Superior temporal gyrus (tissue), 1 donor: Measurements from ENCODE around the gene MACROD2.
"Not testable (repeated sequence)": the region's sequence is repeated elsewhere in the genome, so short reads cannot be mapped to it uniquely, and the experiment has no call there.

Experiments used
- DNase-seq: peaks from one replicate; pipeline ENCODE4 v3.0.0-alpha.2; 2016; ENCODE audit errors: extremely low spot score

The MACROD2 gene

DNA sequence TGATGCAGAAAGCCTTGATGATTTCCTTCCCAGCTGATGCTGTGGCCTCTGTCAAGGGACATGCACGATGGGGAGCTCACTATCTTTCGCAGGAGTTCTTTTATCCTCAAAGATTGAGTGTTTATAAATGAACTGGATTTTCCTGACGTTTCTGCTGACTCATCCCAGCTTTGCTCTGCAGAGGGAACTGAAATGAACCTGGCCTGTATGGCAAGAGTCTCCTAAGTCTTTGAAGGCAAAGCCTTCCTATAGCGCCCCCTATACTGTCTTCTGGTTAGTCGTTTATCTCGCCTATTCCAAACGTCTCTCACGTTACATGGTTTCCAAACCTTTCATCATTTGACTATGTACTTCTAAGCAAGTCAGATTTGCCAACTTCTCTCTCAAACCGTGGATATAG is 2012.6 kb downstream of the MACROD2 start:
- DNase-seq: no peak

- no peak for DNase-seq
These were observed 2015.7 kb downstream of the MACROD2 start for GRCh38 chr20:16011056-16011455.

GRCh38 chr20:16011519-16011918 is 2016.2 kb downstream of the MACROD2 start:
- no peak for DNase-seq

DNA sequence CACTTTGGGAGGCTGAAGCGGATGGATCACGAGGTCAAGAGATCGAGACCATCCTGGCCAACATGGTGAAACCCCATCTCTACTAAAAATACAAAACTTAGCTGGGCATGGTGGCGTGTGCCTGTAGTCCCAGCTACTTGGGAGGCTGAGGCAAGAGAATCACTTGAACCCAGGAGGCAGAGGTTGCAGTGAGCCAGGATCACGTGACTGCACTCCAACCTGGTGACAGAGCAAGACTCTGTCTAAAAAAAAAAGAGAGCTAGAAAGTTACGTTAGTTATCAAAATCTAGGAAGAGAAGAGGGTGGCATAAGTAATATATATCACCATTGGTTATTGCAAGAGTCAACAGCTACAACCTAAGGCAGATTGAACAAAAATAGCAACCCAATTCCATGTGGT is 2017.6 kb downstream of the MACROD2 start:
- DNase-seq: not testable (repeated sequence)

DNA sequence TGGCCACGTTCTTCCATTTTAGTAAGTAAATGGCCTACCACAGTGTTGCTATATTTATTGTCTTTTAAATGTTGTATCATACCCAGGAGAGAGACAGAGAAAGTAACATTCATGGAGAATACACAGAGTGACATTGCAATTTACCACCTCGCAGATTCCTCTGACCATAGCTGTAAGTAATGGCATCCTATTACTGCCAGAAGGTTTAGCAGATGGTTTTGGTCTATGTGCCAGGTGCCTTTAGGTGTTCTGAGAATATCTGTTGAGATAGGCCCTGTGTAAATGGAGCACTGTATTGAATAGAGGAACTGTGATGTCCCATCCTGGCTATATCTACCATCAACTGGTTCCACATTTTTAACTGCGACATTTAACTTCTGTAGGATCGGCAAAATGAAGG is 2018.3 kb downstream of the MACROD2 start:
- DNase-seq: no peak

DNA sequence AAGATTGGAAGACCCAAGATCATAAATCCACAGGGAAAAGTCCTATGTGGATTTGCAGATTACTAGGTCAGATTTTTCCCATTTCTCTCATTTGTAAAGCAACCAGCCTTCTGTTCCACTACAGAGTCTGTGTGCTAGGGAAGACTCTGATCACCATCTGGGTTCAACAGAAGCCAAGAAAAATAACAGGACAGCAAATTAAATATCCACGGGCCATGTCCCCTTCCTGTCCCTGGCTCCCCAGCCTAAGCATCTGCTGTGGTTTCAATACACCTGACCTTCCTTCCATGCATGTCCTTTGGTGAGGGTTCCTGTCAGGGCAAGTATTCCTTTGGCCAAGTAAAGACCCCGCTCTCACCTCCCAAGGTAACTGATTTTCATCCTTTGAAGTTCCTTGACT is 2019.1 kb downstream of the MACROD2 start:
- DNase-seq: no peak

DNA sequence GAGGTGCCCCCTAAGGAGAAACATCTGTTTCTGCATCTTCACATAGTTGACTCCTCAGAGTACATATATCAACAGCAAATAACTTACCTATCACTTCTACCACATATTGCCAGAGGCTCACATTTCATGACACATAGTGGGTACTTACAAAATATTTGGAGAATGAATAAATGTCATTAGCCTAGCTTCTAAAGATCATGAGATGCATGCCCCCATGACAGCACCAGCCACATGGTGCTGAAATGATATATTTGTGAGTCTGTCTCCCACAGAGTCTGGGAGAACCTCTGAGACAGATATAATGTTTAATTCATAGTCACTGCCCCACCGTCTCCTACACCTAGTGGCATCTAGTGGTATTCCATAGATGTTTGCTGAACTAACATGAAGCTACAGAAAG is 2022.3 kb downstream of the MACROD2 start:
- DNase-seq: no peak

DNA sequence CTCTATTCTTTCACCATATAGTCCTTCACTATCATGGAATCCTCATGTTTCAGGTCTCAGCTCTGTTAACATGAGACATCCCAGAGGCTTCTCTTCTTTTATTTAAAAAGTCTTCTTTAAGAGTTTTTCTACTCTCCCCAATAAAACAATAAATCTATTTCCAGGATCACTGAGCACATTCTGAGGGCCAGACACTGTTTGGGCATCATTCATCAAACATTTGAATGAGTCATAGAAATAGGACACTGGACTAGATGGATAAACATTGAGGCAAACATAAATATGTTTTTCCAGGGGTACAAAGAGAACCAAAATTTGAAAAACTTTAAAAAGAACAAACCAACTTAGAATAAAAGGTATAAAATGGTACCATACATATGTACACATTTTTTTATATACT is 2023.6 kb downstream of the MACROD2 start:
- DNase-seq: no peak

GRCh38 chr20:16020971-16021370 is 2025.7 kb downstream of the MACROD2 start:
- DNase-seq: no peak

DNA sequence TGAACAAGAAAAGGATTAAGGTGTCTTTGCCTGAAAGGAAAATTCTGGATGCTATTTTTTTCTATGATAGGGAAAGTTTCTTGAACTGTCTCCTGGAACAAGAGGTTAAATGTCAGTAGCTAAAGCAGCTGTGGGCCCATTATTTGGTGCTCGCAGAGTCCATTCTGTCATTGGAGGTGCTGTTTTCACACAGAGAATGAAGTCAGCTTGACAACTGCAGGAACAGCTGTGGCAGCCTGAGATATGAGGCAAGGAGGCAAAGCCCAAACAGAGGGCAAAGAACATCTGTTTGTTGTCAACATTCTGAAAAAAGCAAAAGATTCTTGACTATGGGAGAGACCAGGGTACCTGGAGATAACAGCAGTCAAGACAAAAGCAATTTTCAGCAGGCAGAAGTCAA is 2029.8 kb downstream of the MACROD2 start:
- no peak for DNase-seq

- no peak for DNase-seq
These were observed 2032.4 kb downstream of the MACROD2 start for GRCh38 chr20:16027686-16028085.

GRCh38 chr20:16028923-16029322 is 2033.6 kb downstream of the MACROD2 start:
- no peak for DNase-seq

DNA sequence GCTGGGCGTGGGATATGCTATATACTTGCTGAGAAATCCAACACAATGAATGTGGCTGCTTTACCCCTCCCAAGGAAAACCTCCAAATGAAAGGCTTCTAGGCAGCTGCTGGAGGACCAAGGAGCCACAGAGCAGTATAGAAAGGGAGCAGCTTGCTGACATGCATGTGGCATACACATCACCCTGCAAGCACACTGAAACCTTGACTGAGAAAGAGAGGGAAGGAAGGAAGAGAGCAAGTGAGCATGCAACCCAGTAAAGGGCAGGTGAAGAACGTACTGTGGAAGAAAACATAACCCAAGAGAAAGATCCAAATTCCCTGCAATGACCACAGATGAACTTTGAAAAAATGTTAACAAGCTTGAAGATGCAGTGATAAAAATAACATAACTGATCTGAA is 2034.9 kb downstream of the MACROD2 start:
- no peak for DNase-seq

DNA sequence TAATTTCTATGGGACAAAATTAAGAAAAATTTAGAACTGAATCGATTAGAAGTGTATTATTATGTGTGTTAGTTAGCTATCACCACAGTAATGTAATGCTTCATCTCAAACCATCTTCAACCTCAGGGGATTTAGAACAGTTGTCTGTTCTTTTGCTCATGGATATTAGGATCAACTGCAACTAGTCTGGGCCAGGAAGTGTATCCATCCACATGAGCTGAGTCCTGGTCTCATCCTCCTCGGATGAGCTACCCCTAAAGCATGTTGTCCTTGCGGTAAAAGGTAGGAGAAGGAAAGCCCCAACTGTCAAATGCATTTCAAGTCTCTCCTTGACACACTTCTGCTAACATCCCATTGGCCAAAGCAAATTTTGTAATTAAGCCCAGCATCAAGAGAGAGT is 2040.3 kb downstream of the MACROD2 start:
- DNase-seq: no peak

DNA sequence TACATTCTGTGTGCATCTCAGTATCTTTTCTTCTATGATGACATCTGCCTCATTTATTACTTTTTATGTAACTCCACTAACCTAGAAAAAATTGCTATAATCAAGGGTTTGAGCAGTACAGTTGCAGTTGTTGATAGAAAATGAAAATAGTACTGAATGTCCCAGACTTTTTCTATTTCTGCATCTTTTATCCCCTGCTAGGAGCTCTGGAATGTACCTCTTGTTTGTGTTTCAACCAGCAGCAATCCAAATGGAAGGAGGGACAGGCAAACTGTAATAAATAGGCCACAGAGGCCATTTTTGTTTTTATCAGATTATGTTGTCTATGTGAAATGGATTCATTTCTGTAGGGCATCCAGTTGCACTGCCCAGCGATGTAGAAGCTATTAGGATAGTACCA is 2041.0 kb downstream of the MACROD2 start:
- no peak for DNase-seq

GRCh38 chr20:16040742-16041141 is 2045.4 kb downstream of the MACROD2 start:
- DNase-seq: no peak

DNA sequence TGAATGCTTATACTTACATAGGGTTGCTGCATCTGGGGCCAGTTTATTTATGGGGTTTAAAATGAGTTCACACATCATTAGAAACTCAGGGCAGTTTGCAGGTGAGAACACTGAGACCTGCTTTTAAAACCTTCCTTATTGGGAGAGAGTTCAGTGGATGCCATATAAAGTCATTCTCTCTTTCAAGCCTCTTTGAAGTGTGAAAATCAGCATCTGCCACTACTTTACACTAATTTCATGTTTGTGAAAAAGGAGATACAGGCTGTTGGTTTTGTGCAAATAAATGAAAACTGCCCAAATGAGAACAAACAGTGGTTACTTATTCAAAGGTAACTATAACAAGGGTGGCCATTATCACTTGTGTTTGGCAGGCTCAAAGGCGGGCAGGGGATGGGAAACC is 2047.4 kb downstream of the MACROD2 start:
- DNase-seq: no peak

- no peak for DNase-seq
These were observed 2048.6 kb downstream of the MACROD2 start for GRCh38 chr20:16043931-16044330.

DNA sequence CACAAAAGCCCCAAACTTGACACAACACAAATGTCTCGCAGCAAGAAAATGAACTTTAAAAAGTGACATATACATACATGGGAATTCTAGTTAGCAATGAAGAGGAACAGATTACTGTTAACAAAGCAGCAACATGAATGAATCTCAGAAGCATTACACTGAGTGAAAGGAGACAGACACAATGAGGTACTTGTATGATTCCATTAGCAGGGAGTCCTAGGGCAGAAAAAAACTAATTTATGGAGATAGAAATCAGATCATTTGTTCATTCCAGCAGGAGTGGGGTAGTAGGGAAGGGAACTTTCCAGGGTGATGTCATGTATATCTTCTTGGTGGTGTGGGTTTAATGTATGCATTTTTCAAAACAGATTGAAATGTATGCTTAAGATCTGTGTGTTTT is 2053.6 kb downstream of the MACROD2 start:
- no peak for DNase-seq

DNA sequence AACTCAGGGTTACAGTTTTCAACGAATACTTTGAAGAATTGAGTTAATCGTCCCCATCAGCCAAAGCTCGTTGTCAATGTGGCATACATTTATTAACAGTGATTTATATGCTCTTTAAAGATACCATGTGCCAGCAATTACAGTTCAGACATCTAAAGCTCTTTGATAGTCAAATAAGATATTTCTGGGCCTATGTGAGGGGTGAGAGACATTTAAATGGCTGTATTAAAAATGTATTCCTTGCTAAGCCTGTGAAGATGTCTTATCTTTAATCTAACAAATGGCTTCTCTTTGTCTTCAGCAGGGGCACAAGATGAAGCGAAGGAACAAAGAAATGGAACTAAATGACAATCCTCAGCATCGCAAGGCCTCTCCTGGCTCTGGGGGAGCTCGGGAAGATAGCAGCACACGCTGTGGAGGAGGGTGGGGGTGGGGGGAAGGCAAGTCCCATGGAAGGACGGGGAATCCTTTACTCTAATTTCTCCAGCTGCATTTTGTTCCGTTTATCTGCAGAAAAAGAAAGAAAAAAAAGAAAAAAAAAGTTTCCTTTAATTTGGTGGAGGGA is 2054.3 kb downstream of the MACROD2 start:
- DNase-seq: no peak

GRCh38 chr20:16050366-16050765 is 2055.1 kb downstream of the MACROD2 start:
- DNase-seq: no peak

DNA sequence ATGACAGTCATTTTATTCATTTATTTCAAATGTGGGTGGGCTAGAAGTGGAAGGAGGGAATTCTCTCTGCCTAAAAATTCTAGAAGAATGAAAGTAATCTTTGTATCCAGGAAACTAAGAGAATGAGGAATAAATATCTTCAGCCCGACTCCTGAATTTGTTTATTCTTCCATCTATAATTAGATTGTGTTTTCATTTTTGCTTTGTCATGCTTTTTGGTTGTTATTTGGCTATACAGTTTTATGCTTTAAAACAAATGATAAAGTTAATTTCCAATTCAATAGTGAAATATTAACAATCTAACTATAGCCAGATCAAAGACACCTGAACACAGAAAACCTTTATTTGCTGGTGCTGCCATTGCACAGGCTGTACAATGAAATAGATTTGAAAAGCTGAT is 2056.7 kb downstream of the MACROD2 start:
- no peak for DNase-seq

GRCh38 chr20:16052456-16052855 is 2057.1 kb downstream of the MACROD2 start:
- peak; percentile 49 for DNase-seq

DNA sequence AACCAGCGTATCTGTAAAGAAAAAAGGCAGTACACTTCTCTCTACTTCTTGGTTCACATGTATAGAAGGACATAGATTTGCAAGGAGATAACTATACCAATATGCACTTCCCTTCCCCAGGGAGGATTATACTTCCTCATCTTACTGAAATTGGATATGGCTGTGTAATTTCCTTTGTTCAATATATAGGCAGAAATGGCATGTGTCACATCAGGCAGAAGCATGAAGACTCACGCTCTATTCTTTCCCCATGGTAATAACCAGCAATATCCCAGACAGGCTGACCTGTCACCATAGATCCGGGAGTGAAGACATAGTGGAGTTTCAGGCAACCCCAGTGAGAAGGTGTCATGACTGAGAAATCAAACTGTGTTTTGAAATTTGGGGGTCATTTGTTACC is 2059.7 kb downstream of the MACROD2 start:
- no peak for DNase-seq

- DNase-seq: no peak
These were observed 2062.3 kb downstream of the MACROD2 start for GRCh38 chr20:16057651-16058050.
